SJCRH30 (cell line): ENCODE measurements around the gene CDK19. TPM values are rescaled to one million over a fixed set of nuclear protein-coding genes. Genes with fewer than 3 reads are reported as not detected.

Source experiments
- DNase-seq, 2 experiments: peaks; one replicate each; pipeline ENCODE4 v3.0.0-alpha.2; 2015 to 2020
- H3K27ac ChIP-seq: fragments of 250-450 bp; sonication (Bioruptor Pico); 2 replicates; pipeline ENCODE4 v1.5.1; 2020; ENCODE audit warnings: mild to moderate bottlenecking, moderate library complexity
- H3K27me3 ChIP-seq: fragments of 250-450 bp; sonication (Bioruptor Pico); 2 replicates; pipeline ENCODE4 v1.5.1; 2020; ENCODE audit warnings: mild to moderate bottlenecking, moderate library complexity
- H3K36me3 ChIP-seq: fragments of 250-450 bp; sonication (Bioruptor Pico); 2 replicates; pipeline ENCODE4 v1.5.1; 2020; ENCODE audit warnings: mild to moderate bottlenecking, moderate library complexity
- H3K4me1 ChIP-seq: fragments of 250-450 bp; sonication (Bioruptor Pico); 2 replicates; pipeline ENCODE4 v1.5.1; 2020; ENCODE audit warnings: mild to moderate bottlenecking, moderate library complexity
- H3K4me3 ChIP-seq: fragments of 250-450 bp; sonication (Bioruptor Pico); 2 replicates; pipeline ENCODE4 v1.5.1; 2020; ENCODE audit warnings: mild to moderate bottlenecking, moderate library complexity
- H3K9me3 ChIP-seq: fragments of 250-450 bp; sonication (Bioruptor Pico); replicated peaks from 2 replicates; pipeline ENCODE4 v1.5.1; 2020; ENCODE audit warnings: mild to moderate bottlenecking, moderate library complexity
- total RNA-seq: library from RNA; depleted of rRNA; stranded (reverse); fragments of >200 nt; shearing (Covaris generic); gene quantifications from 2 replicates; pipeline ENCODE4 v1.2.3, GENCODE V29; 2014

The CDK19 gene
- total RNA-seq, 1 experiment from 2014 or later: 22.2 TPM

- no peaks in the 10 kb centered on the region for H3K4me1 ChIP-seq
- no peak overlapping the region for H3K4me3 ChIP-seq
- H3K27me3 ChIP-seq: no peaks in the 10 kb centered on the region
- DNase-seq: no peak
- H3K27ac ChIP-seq: no peak overlapping the region
- H3K9me3 ChIP-seq: no peaks in the 10 kb centered on the region
- H3K36me3 ChIP-seq: no peaks in the 10 kb centered on the region
Observed at GRCh38 chr6:110712238-110712637, 103.0 kb downstream of the CDK19 start.

DNA sequence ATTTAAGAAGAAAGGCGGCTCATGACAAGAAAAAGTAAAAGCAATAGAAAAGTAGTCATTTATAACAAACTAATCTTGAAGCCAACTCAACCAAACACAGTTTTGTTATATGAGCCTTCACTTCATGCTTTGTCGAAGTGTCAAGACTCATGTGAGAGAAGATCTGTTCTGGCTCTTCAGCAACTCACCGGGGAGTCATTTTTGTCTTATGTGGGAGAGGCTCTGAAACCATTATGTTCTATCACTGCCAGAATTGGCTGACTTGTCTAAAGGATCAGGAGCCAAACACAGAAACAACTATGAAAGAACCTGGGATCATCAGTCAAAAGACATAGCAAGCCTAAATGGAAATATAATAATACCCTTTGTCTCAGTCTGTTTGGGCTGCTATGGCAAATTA lies 105.2 kb downstream of the CDK19 start:
- H3K27me3 ChIP-seq: no peaks in the 10 kb centered on the region
- H3K9me3 ChIP-seq: no peaks in the 10 kb centered on the region
- H3K27ac ChIP-seq: no peak overlapping the region
- no peaks in the 10 kb centered on the region for H3K4me1 ChIP-seq
- no peaks in the 10 kb centered on the region for H3K36me3 ChIP-seq
- H3K4me3 ChIP-seq: no peak overlapping the region
- DNase-seq: no peak

- H3K27me3 ChIP-seq: no peaks in the 10 kb centered on the region
- H3K4me1 ChIP-seq: no peaks in the 10 kb centered on the region
- H3K9me3 ChIP-seq: no peaks in the 10 kb centered on the region
- H3K4me3 ChIP-seq: no peak overlapping the region
- DNase-seq: no peak
- no peak overlapping the region for H3K27ac ChIP-seq
- H3K36me3 ChIP-seq: no peaks in the 10 kb centered on the region
Observed at GRCh38 chr6:110708295-110708950, 106.8 kb downstream of the CDK19 start.

DNA sequence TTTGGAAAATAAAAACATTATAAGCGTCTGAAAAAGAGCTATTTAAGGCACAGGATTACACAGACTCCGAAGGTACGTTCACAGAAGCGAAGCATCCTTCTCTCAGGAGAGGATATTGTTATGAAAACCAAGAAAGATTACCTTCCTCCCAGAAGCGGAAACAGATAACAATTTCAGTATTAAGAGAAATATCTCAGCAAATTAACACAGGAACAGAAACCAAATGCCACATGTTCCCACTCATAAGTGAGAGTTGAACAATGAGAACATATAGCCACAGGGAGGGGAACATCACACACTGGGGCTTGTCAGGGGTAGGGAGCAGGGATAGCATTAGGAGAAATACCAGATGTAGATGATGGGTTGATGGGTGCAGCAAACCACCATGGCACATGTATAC lies 109.7 kb downstream of the CDK19 start:
- Histone ChIP-seq H3K4me1 (no peaks in the 10 kb centered on the region), H3K9me3 (no peaks in the 10 kb centered on the region), H3K27me3 (no peaks in the 10 kb centered on the region), H3K27ac (no peak overlapping the region), H3K4me3 (no peak overlapping the region), H3K36me3 (no peaks in the 10 kb centered on the region)
- DNase-seq: no peak

DNA sequence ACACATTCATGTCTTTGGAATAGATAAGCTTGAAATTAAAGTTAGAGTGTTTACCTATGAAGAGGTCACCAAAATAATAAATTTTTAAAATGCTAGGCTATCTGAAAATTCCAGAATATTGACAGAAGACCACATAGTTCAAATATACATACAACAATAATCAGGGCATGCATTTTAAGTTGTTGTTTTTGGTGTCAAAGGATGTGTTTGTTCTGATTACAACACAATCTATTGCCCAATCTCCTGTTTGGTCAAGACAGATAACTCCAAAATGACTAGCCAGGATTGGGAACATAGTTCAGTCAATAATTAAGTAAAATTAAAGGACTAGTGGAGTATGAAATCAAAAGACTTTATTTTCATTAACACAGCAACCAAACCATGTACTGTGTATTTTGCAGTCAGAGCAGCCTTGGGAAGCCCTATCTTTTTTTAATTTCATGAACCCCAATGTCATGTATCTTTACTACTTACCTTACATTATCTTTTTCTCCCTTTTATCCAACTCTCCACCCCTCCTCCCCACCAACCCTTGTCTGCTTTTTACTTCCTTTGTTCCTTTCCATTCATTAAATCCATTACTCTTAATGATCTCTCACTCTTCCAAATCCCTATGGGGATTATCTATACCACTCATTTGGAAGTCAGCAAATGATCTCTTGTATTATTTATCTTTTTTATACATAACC lies 111.2 kb downstream of the CDK19 start:
- no peaks in the 10 kb centered on the region for H3K9me3 ChIP-seq
- DNase-seq: no peak
- H3K4me1 ChIP-seq: no peaks in the 10 kb centered on the region
- no peaks in the 10 kb centered on the region for H3K27me3 ChIP-seq
- no peaks in the 10 kb centered on the region for H3K36me3 ChIP-seq
- no peak overlapping the region for H3K27ac ChIP-seq
- no peak overlapping the region for H3K4me3 ChIP-seq

- Histone ChIP-seq H3K4me1 (no peaks in the 10 kb centered on the region), H3K36me3 (no peaks in the 10 kb centered on the region), H3K27ac (no peak overlapping the region), H3K4me3 (no peak overlapping the region), H3K9me3 (no peaks in the 10 kb centered on the region), H3K27me3 (no peaks in the 10 kb centered on the region)
- no peak for DNase-seq
Observed at GRCh38 chr6:110703010-110703905, 112.0 kb downstream of the CDK19 start.

- H3K36me3 ChIP-seq: no peaks in the 10 kb centered on the region
- H3K9me3 ChIP-seq: no peaks in the 10 kb centered on the region
- no peak for DNase-seq
- H3K27me3 ChIP-seq: no peaks in the 10 kb centered on the region
- no peak overlapping the region for H3K27ac ChIP-seq
- H3K4me3 ChIP-seq: no peak overlapping the region
- no peaks in the 10 kb centered on the region for H3K4me1 ChIP-seq
Observed at GRCh38 chr6:110699780-110700179, 115.5 kb downstream of the CDK19 start.

GRCh38 chr6:110693994-110694393 lies 121.3 kb downstream of the CDK19 start:
- no peak overlapping the region for H3K4me3 ChIP-seq
- no peak for DNase-seq
- no peaks in the 10 kb centered on the region for H3K4me1 ChIP-seq
- H3K27me3 ChIP-seq: no peaks in the 10 kb centered on the region
- no peaks in the 10 kb centered on the region for H3K9me3 ChIP-seq
- no peak overlapping the region for H3K27ac ChIP-seq
- no peaks in the 10 kb centered on the region for H3K36me3 ChIP-seq

- H3K36me3 ChIP-seq: no peaks in the 10 kb centered on the region
- no peaks in the 10 kb centered on the region for H3K27me3 ChIP-seq
- no peak overlapping the region for H3K4me3 ChIP-seq
- DNase-seq: no peak
- no peak overlapping the region for H3K27ac ChIP-seq
- no peaks in the 10 kb centered on the region for H3K9me3 ChIP-seq
- H3K4me1 ChIP-seq: no peaks in the 10 kb centered on the region
Observed at GRCh38 chr6:110693296-110693695, 122.0 kb downstream of the CDK19 start.

- Histone ChIP-seq H3K9me3 (peaks cover 3% of the 10 kb centered on the region; the same call in 1 of the 2 replicates), H3K27me3 (no peaks in the 10 kb centered on the region), H3K4me1 (no peaks in the 10 kb centered on the region), H3K36me3 (no peaks in the 10 kb centered on the region), H3K4me3 (no peak overlapping the region), H3K27ac (no peak overlapping the region)
- no peak for DNase-seq
Observed at GRCh38 chr6:110690916-110691315, 124.4 kb downstream of the CDK19 start.

DNA sequence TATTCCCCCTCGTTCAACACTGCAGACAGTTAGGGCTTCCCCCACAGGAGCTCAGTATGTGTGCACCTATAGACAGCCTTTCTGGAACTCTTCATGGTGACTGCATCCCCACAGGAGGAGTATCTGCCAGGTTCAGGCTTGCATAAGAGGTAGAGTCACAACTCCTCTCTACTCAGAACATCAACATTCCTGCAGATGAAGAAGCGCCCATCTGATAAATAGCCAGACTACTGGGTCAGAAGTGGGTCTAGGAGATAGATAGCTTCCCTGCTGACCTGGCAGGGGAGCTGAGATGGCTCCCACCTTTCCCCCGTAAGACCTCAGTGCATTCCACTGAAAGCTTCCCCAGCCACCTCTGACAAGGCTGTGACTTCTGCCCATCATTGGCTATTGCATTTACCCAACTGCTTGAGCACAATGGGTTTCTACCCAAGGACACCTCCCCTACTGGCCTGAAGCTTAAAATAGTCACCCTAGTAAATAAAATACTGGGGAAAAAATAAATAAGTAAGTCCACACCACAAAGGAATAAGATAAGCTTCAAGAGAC lies 125.1 kb downstream of the CDK19 start:
- no peak for DNase-seq
- H3K36me3 ChIP-seq: no peaks in the 10 kb centered on the region
- peaks cover 3% of the 10 kb centered on the region; the same call in 1 of the 2 replicates for H3K9me3 ChIP-seq
- H3K4me3 ChIP-seq: no peak overlapping the region
- no peaks in the 10 kb centered on the region for H3K27me3 ChIP-seq
- no peak overlapping the region for H3K27ac ChIP-seq
- H3K4me1 ChIP-seq: no peaks in the 10 kb centered on the region

DNA sequence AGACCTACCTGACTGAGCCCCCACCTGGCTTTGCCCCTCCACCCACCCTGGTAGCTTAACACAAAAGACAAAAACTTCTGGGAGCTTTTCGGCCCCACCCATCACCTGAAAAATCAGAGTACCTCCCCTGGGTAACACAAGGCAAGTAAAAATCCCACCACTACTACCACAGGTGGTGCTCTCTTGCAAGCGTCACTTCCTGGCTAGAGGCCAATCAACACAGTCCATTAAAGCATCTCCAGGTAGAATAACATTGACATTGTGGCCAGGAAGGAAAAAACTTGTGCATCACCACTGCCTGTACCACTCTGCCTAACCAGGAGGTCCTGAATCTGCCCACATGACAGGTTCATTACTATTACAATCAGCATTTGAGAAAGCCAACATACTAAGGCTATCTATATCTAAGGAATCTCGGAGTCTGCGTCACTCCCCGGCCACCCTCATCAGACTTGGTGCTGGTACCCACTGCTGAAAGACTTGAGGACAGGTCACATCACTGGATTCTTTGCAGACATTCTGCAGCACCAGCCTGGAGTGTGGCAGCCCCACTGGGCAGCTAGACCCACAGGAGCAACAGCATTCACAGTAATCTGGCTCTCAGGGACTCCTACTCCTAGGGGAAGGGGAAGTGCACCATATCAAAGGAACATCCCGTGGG lies 125.9 kb downstream of the CDK19 start:
- no peak for DNase-seq
- H3K27ac ChIP-seq: no peak overlapping the region
- H3K4me3 ChIP-seq: no peak overlapping the region
- no peaks in the 10 kb centered on the region for H3K4me1 ChIP-seq
- no peaks in the 10 kb centered on the region for H3K36me3 ChIP-seq
- peaks cover 3% of the 10 kb centered on the region; the same call in 1 of the 2 replicates for H3K9me3 ChIP-seq
- H3K27me3 ChIP-seq: no peaks in the 10 kb centered on the region

GRCh38 chr6:110688661-110689268 lies 126.5 kb downstream of the CDK19 start:
- Histone ChIP-seq H3K9me3 (peaks cover 3% of the 10 kb centered on the region; the same call in 1 of the 2 replicates), H3K36me3 (no peaks in the 10 kb centered on the region), H3K4me3 (no peak overlapping the region), H3K4me1 (no peaks in the 10 kb centered on the region), H3K27me3 (no peaks in the 10 kb centered on the region), H3K27ac (no peak overlapping the region)
- DNase-seq: no peak

DNA sequence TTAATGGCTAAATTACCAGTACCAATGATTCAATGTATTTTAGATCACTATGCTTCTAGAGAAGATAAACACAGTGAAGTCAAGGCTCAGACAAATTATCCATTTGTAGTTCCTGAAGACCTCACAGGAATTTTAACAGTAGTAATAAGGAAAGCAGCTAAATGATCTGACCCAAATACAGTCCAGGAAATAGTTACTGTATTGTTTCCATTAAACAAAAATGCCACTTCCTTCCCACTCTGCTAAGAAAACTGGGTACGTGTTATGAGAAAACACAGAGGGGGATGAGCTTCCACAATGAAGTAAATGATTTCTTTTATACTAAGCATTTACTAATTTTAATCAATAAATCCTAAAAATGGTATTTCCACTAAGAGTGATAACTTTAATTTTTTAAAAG lies 127.9 kb downstream of the CDK19 start:
- no peaks in the 10 kb centered on the region for H3K4me1 ChIP-seq
- no peaks in the 10 kb centered on the region for H3K27me3 ChIP-seq
- H3K9me3 ChIP-seq: peaks cover 3% of the 10 kb centered on the region; the same call in 1 of the 2 replicates
- no peak for DNase-seq
- H3K4me3 ChIP-seq: no peak overlapping the region
- H3K27ac ChIP-seq: no peak overlapping the region
- no peaks in the 10 kb centered on the region for H3K36me3 ChIP-seq
